H1 (cell line): Measurements from ENCODE around the gene GP9. TPM values are rescaled to one million over a fixed set of nuclear protein-coding genes. Genes with fewer than 3 reads are reported as not detected.
"Not testable (repeated sequence)": the region's sequence is repeated elsewhere in the genome, so short reads cannot be mapped to it uniquely, and the experiment has no call there.

Source experiments
- CTCF ChIA-PET: fragments of 300-600 bp; sonication (Branson Sonifier 250); formaldehyde crosslinking; loops from one replicate; lab custom pipeline; 2021; ENCODE audit not compliant: partially characterized antibody; lab: Charles Lee
- POLR2A ChIA-PET: fragments of 300-600 bp; sonication (Branson Sonifier 250); formaldehyde crosslinking; loops from one replicate; lab custom pipeline; 2021; ENCODE audit warnings: inconsistent platforms; ENCODE audit not compliant: partially characterized antibody; lab: Charles Lee
- DNase-seq, 2 experiments: peaks; one replicate each; pipeline versions ENCODE4 v3.0.0 to v3.0.0-alpha.2; 2010 to 2022; ENCODE audit warnings: low spot score in 2 of 2, low read depth in 1 of 2, mixed read lengths in 1 of 2
- FAIRE-seq: peaks from 2 replicates; lab custom pipeline; 2011; peaks lifted over from hg19 to GRCh38; lab: Jason Lieb, UNC
- H2AFZ ChIP-seq: 2 replicates; pipeline ENCODE4 v1.8.1; 2012; ENCODE audit warnings: low read length, inconsistent platforms
- H2AK5ac ChIP-seq: 2 replicates; pipeline ENCODE4 v1.6.1; 2013; ENCODE audit warnings: low read depth, low read length
- H2BK120ac ChIP-seq: replicated peaks from 2 replicates; pipeline ENCODE3; 2013; ENCODE audit warnings: low read depth, low read length, inconsistent platforms
- H2BK12ac ChIP-seq: 2 replicates; pipeline ENCODE4 v1.6.1; 2013; ENCODE audit warnings: low read depth, low read length
- H2BK15ac ChIP-seq: 2 replicates; pipeline ENCODE4 v1.6.1; 2013; ENCODE audit warnings: low read length
- H2BK20ac ChIP-seq: 2 replicates; pipeline ENCODE4 v1.6.1; 2013; ENCODE audit warnings: low read length
- H2BK5ac ChIP-seq: 2 replicates; pipeline ENCODE4 v1.6.1; 2013; ENCODE audit warnings: low read depth, low read length
- H3K14ac ChIP-seq: 2 replicates; pipeline ENCODE4 v1.6.1; 2013; ENCODE audit warnings: inconsistent platforms; ENCODE audit not compliant: insufficient read length
- H3K18ac ChIP-seq: 2 replicates; pipeline ENCODE4 v1.6.1; 2013; ENCODE audit warnings: low read length; ENCODE audit errors: extremely low read depth
- H3K23ac ChIP-seq: 2 replicates; pipeline ENCODE4 v1.6.1; 2013; ENCODE audit warnings: inconsistent platforms; ENCODE audit not compliant: insufficient read length
- H3K23me2 ChIP-seq: 2 replicates; pipeline ENCODE4 v1.6.1; 2013; ENCODE audit warnings: low read depth, low read length
- H3K27ac ChIP-seq: 2 replicates; pipeline ENCODE4 v1.6.1; 2011; ENCODE audit warnings: low read depth, low read length, inconsistent platforms
- H3K27me3 ChIP-seq, 4 experiments: replicated peaks in 1 of 4; 1 replicate in 1 of 4; 2 replicates in 3 of 4; pipeline versions ENCODE4 v1.6.1 to v1.8.1; 2011 to 2013; ENCODE audit warnings: low read length in 3 of 4, mild to moderate bottlenecking in 3 of 4, inconsistent platforms in 2 of 4, mixed read lengths in 2 of 4, moderate library complexity in 1 of 4; ENCODE audit not compliant: control insufficient read depth in 3 of 4, insufficient read depth in 3 of 4; ENCODE audit errors: extremely low read depth in 1 of 4
- H3K36me3 ChIP-seq, 4 experiments: 2 replicates each; pipeline versions ENCODE4 v1.6.1 to v1.8.1; 2011 to 2013; ENCODE audit warnings: mild to moderate bottlenecking in 4 of 4, low read length in 3 of 4, moderate library complexity in 2 of 4, control low read depth in 1 of 4, inconsistent platforms in 1 of 4; ENCODE audit not compliant: insufficient read depth in 4 of 4, control insufficient read depth in 2 of 4
- H3K4ac ChIP-seq: replicated peaks from 2 replicates; pipeline ENCODE3; 2013; ENCODE audit warnings: low read length, low read depth, mixed read lengths, inconsistent platforms; ENCODE audit not compliant: insufficient read length
- H3K4me1 ChIP-seq, 4 experiments: replicated peaks in 1 of 4; 1 replicate in 1 of 4; 2 replicates in 3 of 4; pipeline versions ENCODE4 v1.6.1 to v1.8.1; 2011 to 2013; ENCODE audit warnings: low read length in 3 of 4, inconsistent platforms in 2 of 4, mixed read lengths in 1 of 4; ENCODE audit not compliant: insufficient read depth in 4 of 4, control insufficient read depth in 3 of 4
- H3K4me2 ChIP-seq, 2 experiments: 2 replicates each; pipeline versions ENCODE4 v1.6.1 to v1.8.1; 2011 to 2013; ENCODE audit warnings: low read depth in 2 of 2, low read length in 2 of 2, control low read depth in 1 of 2, inconsistent platforms in 1 of 2, mild to moderate bottlenecking in 1 of 2; ENCODE audit not compliant: insufficient read depth in 1 of 2
- H3K4me3 ChIP-seq, 4 experiments: fragments of 200-600, 300-600 bp in 1 of 4; sonication (generic), shearing (Covaris generic), sonication (Bioruptor Twin) in 1 of 4; 2 replicates each; pipeline versions ENCODE4 v1.5.1 to v1.8.1; 2011 to 2016; ENCODE audit warnings: low read length in 4 of 4, low read depth in 3 of 4, control low read depth in 2 of 4, inconsistent platforms in 2 of 4, mild to moderate bottlenecking in 2 of 4, mixed read lengths in 1 of 4, moderate library complexity in 1 of 4; ENCODE audit not compliant: insufficient read depth in 2 of 4; ENCODE audit errors: extremely low read depth in 1 of 4
- H3K56ac ChIP-seq: replicated peaks from 2 replicates; pipeline ENCODE3; 2013; ENCODE audit warnings: low read depth, mild to moderate bottlenecking, mixed read lengths, low read length, inconsistent platforms; ENCODE audit not compliant: insufficient read length
- H3K79me1 ChIP-seq: 2 replicates; pipeline ENCODE4 v1.6.1; 2013; ENCODE audit warnings: low read depth, low read length, control low read depth
- H3K79me2 ChIP-seq, 2 experiments: 2 replicates each; pipeline versions ENCODE4 v1.6.1 to v1.8.1; 2012 to 2013; ENCODE audit warnings: low read length in 2 of 2, mild to moderate bottlenecking in 2 of 2, inconsistent platforms in 1 of 2; ENCODE audit not compliant: insufficient read depth in 2 of 2, control insufficient read depth in 1 of 2
- H3K9ac ChIP-seq, 4 experiments: replicated peaks in 1 of 4; 1 replicate in 1 of 4; 2 replicates in 3 of 4; pipeline versions ENCODE4 v1.6.1 to v1.8.1; 2011 to 2013; ENCODE audit warnings: low read depth in 3 of 4, low read length in 3 of 4, control low read depth in 2 of 4, mild to moderate bottlenecking in 2 of 4, moderate library complexity in 2 of 4, inconsistent platforms in 1 of 4; ENCODE audit errors: extremely low read depth in 1 of 4
- H3K9me3 ChIP-seq, 2 experiments: 2 replicates each; pipeline versions ENCODE4 v1.6.1 to v1.8.1; 2012 to 2013; ENCODE audit warnings: mild to moderate bottlenecking in 2 of 2, moderate library complexity in 2 of 2, control low read depth in 1 of 2, inconsistent platforms in 1 of 2, low read depth in 1 of 2, low read length in 1 of 2, mixed read lengths in 1 of 2; ENCODE audit not compliant: insufficient read depth in 2 of 2
- H4K20me1 ChIP-seq, 2 experiments: replicated peaks in 1 of 2; 2 replicates each; pipeline versions ENCODE3 to v1.8.1; 2011 to 2013; ENCODE audit warnings: inconsistent platforms in 2 of 2, low read length in 2 of 2, mild to moderate bottlenecking in 1 of 2; ENCODE audit not compliant: insufficient read depth in 2 of 2, control insufficient read depth in 1 of 2
- H4K5ac ChIP-seq: 2 replicates; pipeline ENCODE4 v1.6.1; 2013; ENCODE audit warnings: low read length, low read depth, mixed read lengths, inconsistent platforms; ENCODE audit not compliant: insufficient read length
- H4K8ac ChIP-seq: 2 replicates; pipeline ENCODE4 v1.8.0; 2013; ENCODE audit warnings: mild to moderate bottlenecking, moderate library complexity, low read length, inconsistent platforms; ENCODE audit not compliant: insufficient read depth; ENCODE audit errors: extremely low read depth
- H4K91ac ChIP-seq: replicated peaks from 2 replicates; pipeline ENCODE3; 2013; ENCODE audit warnings: low read length, mixed read lengths, inconsistent platforms; ENCODE audit not compliant: insufficient read length
- CTCF ChIP-seq, 3 experiments: IDR thresholded peaks; 1 replicate in 2 of 3; 2 replicates in 1 of 3; pipeline versions ENCODE4 v1.5.1 to v1.6.1; 2011; ENCODE audit warnings: low read length in 3 of 3, mild to moderate bottlenecking in 3 of 3, inconsistent platforms in 2 of 3, low read depth in 1 of 3, moderate library complexity in 1 of 3; ENCODE audit not compliant: insufficient read depth in 1 of 3; ENCODE audit errors: control extremely low read depth in 1 of 3
- SP1 ChIP-seq: IDR thresholded peaks from 2 replicates; pipeline ENCODE4 v1.6.1; 2011; ENCODE audit warnings: low read depth, low read length
- TBP ChIP-seq: IDR thresholded peaks from 2 replicates; pipeline ENCODE4 v1.6.1; 2011; ENCODE audit warnings: low read depth, low read length, improper control_type of control experiment
- WGBS, 2 experiments: shearing (Covaris generic) in 1 of 2; methylation state at CpG; one replicate each; pipeline versions ENCODE4 v1.1.6 to v1.1.7; 2013 to 2015; ENCODE audit warnings: low lambda C conversion rate in 2 of 2, mixed read lengths in 2 of 2, inconsistent platforms in 1 of 2, low coverage in 1 of 2, missing lambda C conversion rate in 1 of 2; ENCODE audit not compliant: insufficient replicate concordance in 2 of 2, insufficient coverage in 1 of 2, insufficient read length in 1 of 2; ENCODE audit errors: extremely low coverage in 1 of 2, missing lambda C conversion rate in 1 of 2; 5-methylcytosine and 5-hydroxymethylcytosine counted together
- polyA plus RNA-seq, 7 experiments: library from polyadenylated mRNA; depleted of rRNA in 3 of 7; stranded (reverse) in 5 of 7; unstranded in 2 of 7; fragments of >200 nt in 5 of 7; fragments of 200-250 nt in 2 of 7; gene quantifications; 1 replicate in 5 of 7; 2 replicates in 1 of 7; 4 replicates in 1 of 7; pipeline versions ENCODE4 v1.2.1 to v1.2.3, GENCODE V29; 2011 to 2013; ENCODE audit warnings: missing spikeins in 2 of 7, mixed read lengths in 2 of 7
- total RNA-seq: library from RNA; stranded (reverse); fragmentation: NEBNext Ultra II Directional; extraction: Animal tissue kit (Norgen Biotek cat#: 25700); gene quantifications from 2 replicates; pipeline ENCODE4 v1.2.1, GENCODE V29; 2021

The GP9 gene
- total and polyA plus RNA-seq, 2 of the 8 experiments (the other 6 are each of a cell fraction or from before 2014, with no cell fraction given): not detected

- H4K5ac ChIP-seq, H3K27me3 ChIP-seq, H4K91ac ChIP-seq, H3K14ac ChIP-seq, H4K8ac ChIP-seq, DNase-seq, H2AK5ac ChIP-seq, H3K4me1 ChIP-seq, H3K4me3 ChIP-seq, FAIRE-seq, H3K23me2 ChIP-seq, H4K20me1 ChIP-seq, H3K56ac ChIP-seq, H3K9me3 ChIP-seq, H2BK20ac ChIP-seq, H3K79me2 ChIP-seq, H2BK15ac ChIP-seq, H3K9ac ChIP-seq, H3K23ac ChIP-seq, H3K27ac ChIP-seq: not testable (repeated sequence)
- WGBS, 2 experiments: 95% methylated on average over 7 of the region's 7 CpGs; no CpG with 5 or more reads in 1 of the 2 experiments
- CTCF ChIA-PET: interaction anchor here (0.6 to 14.9 kb wide), 11 partner anchors 11 to 333 kb away, joined by 3 to 210 read pairs (median 3); partner anchors contain the start of genes CFAP92 and GP9
- POLR2A ChIA-PET: interaction anchor here (0.6 to 1.6 kb wide), 10 partner anchors 9 to 210 kb away, joined by 3 to 4 read pairs (median 3); partner anchors contain the start of gene CNBP
- TF ChIP-seq SP1 (0 out of 2 replicates have a peak, but pooled peaks have one; percentile 50), CTCF (IDR thresholded peaks at IDR 0.05; ENCODE audit: control extremely low read depth in 1 of 3, insufficient read depth in 1 of 3, low read depth in 1 of 3, low read length in 3 of 3) (0 out of 4 replicates have a peak, but pooled peaks of 1 of the 3 experiments have one; percentile 11), TBP (peak; percentile 18; the same call in 1 of the 2 replicates)
- TF ChIP-seq, all 59 proteins: peak for 3; not testable (repeated sequence) for 56
- not testable (repeated sequence) for H3K18ac ChIP-seq, H3K79me1 ChIP-seq, H2BK120ac ChIP-seq, H3K36me3 ChIP-seq, H2AFZ ChIP-seq, H2BK12ac ChIP-seq, H3K4ac ChIP-seq, H2BK5ac ChIP-seq
- 0 out of 4 replicates have a peak overlapping the region, but pooled peaks of 1 of the 2 experiments have one; percentile 29 for H3K4me2 ChIP-seq
These were observed 7.1 kb downstream of the GP9 start for GRCh38 chr3:129067719-129068118.
